HG02610 (cell line): Measurements from ENCODE around the gene CUBN.

ENCODE experiments used
- ATAC-seq: cut with Tn5 transposase; IDR thresholded peaks from one replicate; pipeline ENCODE4 v1.9.1; 2021; ENCODE audit warnings: mild to moderate bottlenecking, moderate library complexity; ENCODE audit not compliant: unreplicated experiment

CUBN gene

GRCh38 chr10:17043586-17043985, 86.0 kb downstream of the CUBN start:
- ATAC-seq: no peak

- ATAC-seq: no peak
Measured at GRCh38 chr10:17041626-17042520, 87.7 kb downstream of the CUBN start.

- no peak for ATAC-seq
Measured at GRCh38 chr10:17038627-17039026, 91.0 kb downstream of the CUBN start.

- ATAC-seq: no peak
Measured at GRCh38 chr10:17037910-17038309, 91.7 kb downstream of the CUBN start.

- ATAC-seq: no peak
Measured at GRCh38 chr10:17035446-17035845, 94.2 kb downstream of the CUBN start.

- no peak for ATAC-seq
Measured at GRCh38 chr10:17033529-17034260, 95.9 kb downstream of the CUBN start.

GRCh38 chr10:17031637-17032635, 97.7 kb downstream of the CUBN start:
- ATAC-seq: no peak

GRCh38 chr10:17029581-17030271, 99.9 kb downstream of the CUBN start:
- no peak for ATAC-seq

- ATAC-seq: no peak
Measured at GRCh38 chr10:17029239-17029580, 100.4 kb downstream of the CUBN start.

- no peak for ATAC-seq
Measured at GRCh38 chr10:17028798-17029197, 100.8 kb downstream of the CUBN start.

- peak; percentile 70 for ATAC-seq
Measured at GRCh38 chr10:17026686-17027485, 102.7 kb downstream of the CUBN start.

- no peak for ATAC-seq
Measured at GRCh38 chr10:17025444-17026295, 103.9 kb downstream of the CUBN start.

GRCh38 chr10:17024461-17024860, 105.2 kb downstream of the CUBN start:
- ATAC-seq: no peak

- ATAC-seq: peak; percentile 93
Measured at GRCh38 chr10:17023386-17024298, 106.0 kb downstream of the CUBN start.

GRCh38 chr10:17022896-17023295, 106.7 kb downstream of the CUBN start:
- ATAC-seq: no peak

- ATAC-seq: no peak
Measured at GRCh38 chr10:17022466-17022825, 107.2 kb downstream of the CUBN start.

GRCh38 chr10:17021656-17022465, 107.8 kb downstream of the CUBN start:
- ATAC-seq: no peak
